Measurements from ENCODE around the gene HES1. TPM values are rescaled to one million over a fixed set of nuclear protein-coding genes. Genes with fewer than 3 reads are reported as not detected.
A peak's percentile ranks its signal among the peaks of the same experiment; 100 is the strongest.

The HES1 gene
- total RNA-seq, 8 experiments from 2014 or later, result 12.4 to 83.5 (median 18.1) TPM

- Histone ChIP-seq H3K4me1 (replicated peaks in 1 of 2) (peaks cover 19 to 21% of the 10 kb centered on the region in 2 donors), H3K4me3 (no peak overlapping the region), H3K27ac (no peak overlapping the region)
- 33 to 93% (median 46%) methylated on average over 3 to 8 of the region's 15 CpGs; no CpG with 5 or more reads in 2 of the 10 experiments for WGBS, 10 experiments
- peak in 5 of 8 experiments; percentile 24 to 89 (median 47) for ATAC-seq (replicated peaks in 6 of 8)
- in situ Hi-C loops (cut with MboI; ENCODE audit: low pct_unique_long_range_greater_than_20kb in 2 of 9, low sequenced_read_pairs in 9 of 9, unreplicated experiment in 9 of 9), result loop anchor here in 1 of 9 experiments (25.0 kb wide), 1 partner anchor 126 kb away; no protein-coding TSS in a partner anchor
Observed at GRCh38 chr3:194161131-194162045, 25.4 kb downstream of the HES1 start.

GRCh38 chr3:194162070-194162678, 26.2 kb downstream of the HES1 start:
- 50 to 90% (median 63%) methylated on average over 1 to 3 of the region's 10 CpGs; no CpG with 5 or more reads in 3 of the 10 experiments for WGBS, 10 experiments
- peaks cover 27 to 29% of the 10 kb centered on the region in 2 donors for H3K4me1 ChIP-seq (replicated peaks in 1 of 2)
- in situ Hi-C loops (cut with MboI; ENCODE audit: low pct_unique_long_range_greater_than_20kb in 2 of 9, low sequenced_read_pairs in 9 of 9, unreplicated experiment in 9 of 9), result loop anchor here in 1 of 9 experiments (25.0 kb wide), 1 partner anchor 125 kb away; no protein-coding TSS in a partner anchor
- no peak overlapping the region for H3K27ac ChIP-seq
- H3K4me3 ChIP-seq, result no peak overlapping the region
- peak in 1 of 8 experiments; percentile 32 for ATAC-seq (replicated peaks in 6 of 8)

GRCh38 chr3:194162817-194163584, 27.1 kb downstream of the HES1 start:
- in situ Hi-C loops (cut with MboI; ENCODE audit: low pct_unique_long_range_greater_than_20kb in 2 of 9, low sequenced_read_pairs in 9 of 9, unreplicated experiment in 9 of 9), result loop anchor here in 1 of 9 experiments (25.0 kb wide), 1 partner anchor 124 kb away; no protein-coding TSS in a partner anchor
- 63 to 100% (median 91%) methylated on average over 1 to 6 of the region's 6 CpGs; no CpG with 5 or more reads in 1 of the 10 experiments for WGBS, 10 experiments
- peaks cover 34 to 36% of the 10 kb centered on the region in 2 donors for H3K4me1 ChIP-seq (replicated peaks in 1 of 2)
- no peak overlapping the region for H3K4me3 ChIP-seq
- no peak overlapping the region for H3K27ac ChIP-seq
- no peak for ATAC-seq (replicated peaks in 6 of 8)

GRCh38 chr3:194163697-194164096, 27.7 kb downstream of the HES1 start:
- Histone ChIP-seq H3K27ac (no peak overlapping the region), H3K4me3 (no peak overlapping the region), H3K4me1 (replicated peaks in 1 of 2) (peaks cover 36 to 40% of the 10 kb centered on the region in 2 donors)
- no peak for ATAC-seq (replicated peaks in 6 of 8)
- 54 to 93% (median 72%) methylated on average over 1 to 5 of the region's 5 CpGs for WGBS, 10 experiments
- in situ Hi-C loops (cut with MboI; ENCODE audit: low pct_unique_long_range_greater_than_20kb in 2 of 9, low sequenced_read_pairs in 9 of 9, unreplicated experiment in 9 of 9), result loop anchor here in 1 of 9 experiments (25.0 kb wide), 1 partner anchor 124 kb away; no protein-coding TSS in a partner anchor

- Histone ChIP-seq H3K27ac (no peak overlapping the region), H3K4me1 (replicated peaks in 1 of 2) (peaks cover 46 to 52% of the 10 kb centered on the region in 2 donors), H3K4me3 (no peak overlapping the region)
- 23 to 100% (median 84%) methylated on average over 1 to 5 of the region's 5 CpGs for WGBS, 10 experiments
- peak in 3 of 8 experiments; percentile 26 to 52 (median 28) for ATAC-seq (replicated peaks in 6 of 8)
- in situ Hi-C loops (cut with MboI; ENCODE audit: low pct_unique_long_range_greater_than_20kb in 2 of 9, low sequenced_read_pairs in 9 of 9, unreplicated experiment in 9 of 9), result loop anchor here in 1 of 9 experiments (25.0 kb wide), 1 partner anchor 122 kb away; no protein-coding TSS in a partner anchor
Observed at GRCh38 chr3:194164861-194165260, 28.9 kb downstream of the HES1 start.

- WGBS, 10 experiments, result 24 to 81% (median 75%) methylated on average over 2 to 7 of the region's 7 CpGs
- H3K4me1 ChIP-seq (replicated peaks in 1 of 2), result peaks cover 48 to 55% of the 10 kb centered on the region in 2 donors
- H3K4me3 ChIP-seq, result no peak overlapping the region
- peak in 3 of 8 experiments; percentile 25 to 84 (median 73) for ATAC-seq (replicated peaks in 6 of 8)
- H3K27ac ChIP-seq, result no peak overlapping the region
- in situ Hi-C loops (cut with MboI; ENCODE audit: low pct_unique_long_range_greater_than_20kb in 2 of 9, low sequenced_read_pairs in 9 of 9, unreplicated experiment in 9 of 9), result loop anchor here in 1 of 9 experiments (25.0 kb wide), 1 partner anchor 122 kb away; no protein-coding TSS in a partner anchor
Observed at GRCh38 chr3:194165271-194166018, 29.5 kb downstream of the HES1 start.

GRCh38 chr3:194166682-194167479, 30.9 kb downstream of the HES1 start:
- in situ Hi-C loops (cut with MboI; ENCODE audit: low pct_unique_long_range_greater_than_20kb in 2 of 9, low sequenced_read_pairs in 9 of 9, unreplicated experiment in 9 of 9), result loop anchor here in 1 of 9 experiments (25.0 kb wide), 1 partner anchor 120 kb away; no protein-coding TSS in a partner anchor
- ATAC-seq (replicated peaks in 6 of 8), result peak in 5 of 8 experiments; percentile 27 to 43 (median 35)
- 29 to 65% (median 42%) methylated on average over 1 to 10 of the region's 16 CpGs; no CpG with 5 or more reads in 1 of the 10 experiments for WGBS, 10 experiments
- H3K4me1 ChIP-seq (replicated peaks in 1 of 2), result peaks cover 37 to 45% of the 10 kb centered on the region in 2 donors
- no peak overlapping the region for H3K4me3 ChIP-seq
- H3K27ac ChIP-seq, result no peak overlapping the region

- peak in 3 of 8 experiments; percentile 21 to 49 (median 34) for ATAC-seq (replicated peaks in 6 of 8)
- Histone ChIP-seq H3K4me3 (no peak overlapping the region), H3K27ac (no peak overlapping the region), H3K4me1 (replicated peaks in 1 of 2) (peaks cover 37 to 45% of the 10 kb centered on the region in 2 donors)
- 25 to 90% (median 66%) methylated on average over 2 to 5 of the region's 5 CpGs for WGBS, 10 experiments
- in situ Hi-C loops (cut with MboI; ENCODE audit: low pct_unique_long_range_greater_than_20kb in 2 of 9, low sequenced_read_pairs in 9 of 9, unreplicated experiment in 9 of 9), result loop anchor here in 1 of 9 experiments (25.0 kb wide), 1 partner anchor 120 kb away; no protein-coding TSS in a partner anchor
Observed at GRCh38 chr3:194167480-194168282, 31.7 kb downstream of the HES1 start.

GRCh38 chr3:194168994-194169393, 33.0 kb downstream of the HES1 start:
- ATAC-seq (replicated peaks in 6 of 8), result peak in 1 of 8 experiments; percentile 48
- no peak overlapping the region for H3K27ac ChIP-seq
- in situ Hi-C loops (cut with MboI; ENCODE audit: low pct_unique_long_range_greater_than_20kb in 2 of 9, low sequenced_read_pairs in 9 of 9, unreplicated experiment in 9 of 9), result loop anchor here in 1 of 9 experiments (25.0 kb wide), 1 partner anchor 118 kb away; no protein-coding TSS in a partner anchor
- peaks cover 37 to 45% of the 10 kb centered on the region in 2 donors for H3K4me1 ChIP-seq (replicated peaks in 1 of 2)
- 20 to 100% (median 76%) methylated on average over 1 to 3 of the region's 3 CpGs; no CpG with 5 or more reads in 4 of the 10 experiments for WGBS, 10 experiments
- H3K4me3 ChIP-seq, result no peak overlapping the region

GRCh38 chr3:194169595-194169994, 33.6 kb downstream of the HES1 start:
- 14 to 88% (median 55%) methylated on average over 1 to 8 of the region's 10 CpGs; no CpG with 5 or more reads in 2 of the 10 experiments for WGBS, 10 experiments
- in situ Hi-C loops (cut with MboI; ENCODE audit: low pct_unique_long_range_greater_than_20kb in 2 of 9, low sequenced_read_pairs in 9 of 9, unreplicated experiment in 9 of 9), result loop anchor here in 1 of 9 experiments (25.0 kb wide), 1 partner anchor 118 kb away; no protein-coding TSS in a partner anchor

More at GRCh38 chr3:194169595-194169994, 33.6 kb downstream of the HES1 start:
- H3K4me1 ChIP-seq (replicated peaks in 1 of 2), result peaks cover 37 to 45% of the 10 kb centered on the region in 2 donors
- no peak for ATAC-seq (replicated peaks in 6 of 8)
- no peak overlapping the region for H3K27ac ChIP-seq
- no peak overlapping the region for H3K4me3 ChIP-seq

Data from motor neuron (in vitro differentiated cells).